ENCODE results near the gene ACOXL.

The ACOXL gene

DNA sequence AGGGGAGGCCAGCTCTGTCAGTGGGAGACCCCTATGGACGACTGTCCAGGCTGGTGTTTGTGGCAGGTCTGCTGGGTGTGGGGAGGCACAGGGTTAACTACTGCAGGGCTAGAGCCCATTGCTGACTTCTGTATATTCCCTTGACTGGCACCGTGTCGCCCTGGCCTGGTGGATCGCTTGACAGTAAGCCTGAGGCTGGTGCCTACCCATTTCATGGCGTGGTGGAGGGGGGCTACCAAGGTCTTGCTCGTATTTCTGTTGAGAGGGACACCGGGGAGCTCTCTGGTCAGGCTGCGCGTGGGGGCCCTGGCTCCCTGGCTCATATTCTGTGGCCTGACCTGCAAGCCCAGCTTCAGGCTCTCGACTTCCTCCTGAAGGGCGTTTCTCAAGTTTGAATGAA lies 119.7 kb downstream of the ACOXL start:
- no peak overlapping the region for H3K27ac ChIP-seq (ENCODE audit: low read depth, low read length)
- TF ChIP-seq EZH2phosphoT487 (conservative IDR thresholded peaks at IDR 0.05; ENCODE audit: low read length) = no peak
- TF ChIP-seq, protein P1, sequence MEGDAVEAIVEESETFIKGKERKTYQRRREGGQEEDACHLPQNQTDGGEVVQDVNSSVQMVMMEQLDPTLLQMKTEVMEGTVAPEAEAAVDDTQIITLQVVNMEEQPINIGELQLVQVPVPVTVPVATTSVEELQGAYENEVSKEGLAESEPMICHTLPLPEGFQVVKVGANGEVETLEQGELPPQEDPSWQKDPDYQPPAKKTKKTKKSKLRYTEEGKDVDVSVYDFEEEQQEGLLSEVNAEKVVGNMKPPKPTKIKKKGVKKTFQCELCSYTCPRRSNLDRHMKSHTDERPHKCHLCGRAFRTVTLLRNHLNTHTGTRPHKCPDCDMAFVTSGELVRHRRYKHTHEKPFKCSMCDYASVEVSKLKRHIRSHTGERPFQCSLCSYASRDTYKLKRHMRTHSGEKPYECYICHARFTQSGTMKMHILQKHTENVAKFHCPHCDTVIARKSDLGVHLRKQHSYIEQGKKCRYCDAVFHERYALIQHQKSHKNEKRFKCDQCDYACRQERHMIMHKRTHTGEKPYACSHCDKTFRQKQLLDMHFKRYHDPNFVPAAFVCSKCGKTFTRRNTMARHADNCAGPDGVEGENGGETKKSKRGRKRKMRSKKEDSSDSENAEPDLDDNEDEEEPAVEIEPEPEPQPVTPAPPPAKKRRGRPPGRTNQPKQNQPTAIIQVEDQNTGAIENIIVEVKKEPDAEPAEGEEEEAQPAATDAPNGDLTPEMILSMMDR (IDR thresholded peaks at IDR 0.05; ENCODE audit: insufficient read depth, low read length, poor library complexity, severe bottlenecking) = no peak
- no peaks in the 10 kb centered on the region for H3K9me2 ChIP-seq (replicated peaks; ENCODE audit: insufficient read depth, low read length)
- H4K20me1 ChIP-seq (ENCODE audit: low read depth, low read length) = no peaks in the 10 kb centered on the region
- H3K4me3 ChIP-seq (ENCODE audit: insufficient read depth, low read length, poor library complexity, severe bottlenecking) = no peak overlapping the region
- no peaks in the 10 kb centered on the region for H3K36me3 ChIP-seq (ENCODE audit: low read length)
- no peaks in the 10 kb centered on the region for H3K27me3 ChIP-seq (ENCODE audit: low read length)
- H3K9ac ChIP-seq (ENCODE audit: low read length) = no peak overlapping the region
- no peak overlapping the region for H2AFZ ChIP-seq (ENCODE audit: low read depth, low read length, severe bottlenecking)
- no peaks in the 10 kb centered on the region for H3F3A ChIP-seq (ENCODE audit: insufficient read depth)
- H3K4me2 ChIP-seq (ENCODE audit: low read depth, low read length, poor library complexity, severe bottlenecking) = no peak overlapping the region
- H3K9me3 ChIP-seq (ENCODE audit: insufficient read depth, low read length) = no peaks in the 10 kb centered on the region
- no peaks in the 10 kb centered on the region for H3K79me2 ChIP-seq (ENCODE audit: insufficient read depth, low read length)

GRCh38 chr2:110852541-110853263 lies 120.3 kb downstream of the ACOXL start:
- TF ChIP-seq, protein P1 (IDR thresholded peaks at IDR 0.05; ENCODE audit: insufficient read depth, low read length, poor library complexity, severe bottlenecking) = no peak
- TF ChIP-seq EZH2phosphoT487 (conservative IDR thresholded peaks at IDR 0.05; ENCODE audit: low read length) = no peak

DNA sequence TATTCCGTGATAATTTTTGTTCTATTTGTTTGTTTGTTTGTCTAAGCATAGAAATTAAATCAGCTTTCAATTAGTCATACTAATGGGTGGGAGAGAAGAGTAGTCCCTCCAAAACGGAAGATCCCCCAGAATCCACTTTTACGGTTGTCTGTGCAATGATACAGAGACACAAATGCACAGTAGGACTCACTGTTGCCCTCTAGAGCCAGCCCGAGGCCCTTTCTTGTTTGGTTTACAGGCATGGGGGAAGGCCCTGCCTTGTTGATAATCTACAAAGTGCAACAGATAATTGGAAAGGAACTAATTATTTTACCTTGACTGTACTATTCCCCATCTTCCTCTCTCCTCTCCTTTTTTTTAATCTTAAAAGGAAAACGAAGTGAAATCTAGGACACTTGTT lies 121.1 kb downstream of the ACOXL start:
- no peaks in the 10 kb centered on the region for H3K79me2 ChIP-seq (ENCODE audit: insufficient read depth, low read length)
- no peak overlapping the region for H3K4me2 ChIP-seq (ENCODE audit: low read depth, low read length, poor library complexity, severe bottlenecking)
- no peak overlapping the region for H3K27ac ChIP-seq (ENCODE audit: low read depth, low read length)
- no peaks in the 10 kb centered on the region for H3K36me3 ChIP-seq (ENCODE audit: low read length)
- no peaks in the 10 kb centered on the region for H3K9me2 ChIP-seq (replicated peaks; ENCODE audit: insufficient read depth, low read length)
- H3F3A ChIP-seq (ENCODE audit: insufficient read depth) = no peaks in the 10 kb centered on the region
- H4K20me1 ChIP-seq (ENCODE audit: low read depth, low read length) = no peaks in the 10 kb centered on the region
- H3K9me3 ChIP-seq (ENCODE audit: insufficient read depth, low read length) = no peaks in the 10 kb centered on the region
- no peak overlapping the region for H3K4me3 ChIP-seq (ENCODE audit: insufficient read depth, low read length, poor library complexity, severe bottlenecking)
- no peaks in the 10 kb centered on the region for H3K27me3 ChIP-seq (ENCODE audit: low read length)
- TF ChIP-seq, protein P1 (IDR thresholded peaks at IDR 0.05; ENCODE audit: insufficient read depth, low read length, poor library complexity, severe bottlenecking) = peak; percentile 53
- TF ChIP-seq EZH2phosphoT487 (conservative IDR thresholded peaks at IDR 0.05; ENCODE audit: low read length) = no peak
- no peak overlapping the region for H2AFZ ChIP-seq (ENCODE audit: low read depth, low read length, severe bottlenecking)
- H3K9ac ChIP-seq (ENCODE audit: low read length) = no peak overlapping the region

More at GRCh38 chr2:110852541-110853263, 120.3 kb downstream of the ACOXL start:
- no peak overlapping the region for H3K9ac ChIP-seq (ENCODE audit: low read length)
- no peaks in the 10 kb centered on the region for H4K20me1 ChIP-seq (ENCODE audit: low read depth, low read length)
- no peak overlapping the region for H2AFZ ChIP-seq (ENCODE audit: low read depth, low read length, severe bottlenecking)
- no peaks in the 10 kb centered on the region for H3K9me2 ChIP-seq (replicated peaks; ENCODE audit: insufficient read depth, low read length)
- H3F3A ChIP-seq (ENCODE audit: insufficient read depth) = no peaks in the 10 kb centered on the region
- H3K27me3 ChIP-seq (ENCODE audit: low read length) = no peaks in the 10 kb centered on the region
- no peak overlapping the region for H3K4me3 ChIP-seq (ENCODE audit: insufficient read depth, low read length, poor library complexity, severe bottlenecking)
- H3K9me3 ChIP-seq (ENCODE audit: insufficient read depth, low read length) = no peaks in the 10 kb centered on the region
- no peaks in the 10 kb centered on the region for H3K79me2 ChIP-seq (ENCODE audit: insufficient read depth, low read length)
- H3K27ac ChIP-seq (ENCODE audit: low read depth, low read length) = no peak overlapping the region
- H3K36me3 ChIP-seq (ENCODE audit: low read length) = no peaks in the 10 kb centered on the region
- H3K4me2 ChIP-seq (ENCODE audit: low read depth, low read length, poor library complexity, severe bottlenecking) = no peak overlapping the region
